Right lobe of liver (tissue), 4 donors: ENCODE data around the gene KCTD20.

Source experiments
- CTCF ChIP-seq, 4 donors: fragments of 200-600 bp in 3 of 4; fragments of 450-650 bp in 1 of 4; IDR thresholded peaks; one replicate each; pipeline versions ENCODE4 v1.5.1 to v1.8.0; 2016 to 2022; ENCODE audit warnings: antibody characterized with exemption in 4 of 4, mild to moderate bottlenecking in 2 of 4
- POLR2A ChIP-seq: fragments of 450-650 bp; IDR thresholded peaks from one replicate; pipeline ENCODE4 v1.6.1; 2017; ENCODE audit warnings: antibody characterized with exemption, mild to moderate bottlenecking
- donor health status: DM: no; HTN: no; CAD: no.
- donor health status: DM: no; HTN: no; CAD: no.
- donor health status: DM: no; HTN: yes; CAD: no.

GRCh38 chr6:36478051-36478526 is 35.3 kb downstream of the KCTD20 start:
- TF ChIP-seq POLR2A (no peak), CTCF (IDR thresholded peaks at IDR 0.05) (no peak)
